K562 (cell line): Measurements from ENCODE around the gene GPR176. TPM values are rescaled to one million over a fixed set of nuclear protein-coding genes. Genes with fewer than 3 reads are reported as not detected.

Experiments
- ATAC-seq: fragments of 200-7000 bp; cut with Tn5 transposase; 3 replicates; pipeline ENCODE4 v1.9.1; 2020; ENCODE audit warnings: moderate library complexity
- BruUV-seq: library from RNA; stranded (reverse); fragments of 400-500 nt; replicated peaks from 2 replicates; lab custom pipeline; 2021; lab: Mats Ljungman, UMichigan
- CTCF ChIA-PET: fragments of 300-600 bp; formaldehyde crosslinking; extraction: SDS; loops from one replicate; lab custom pipeline; 2021; ENCODE audit warnings: low intra/inter-chr PET ratio; lab: Yijun Ruan, JAX
- POLR2A ChIA-PET: fragments of 300-600, 350-650 bp; sonication (Branson Sonifier 250); formaldehyde crosslinking; extraction: SDS; loops from one replicate; lab custom pipeline; 2021; ENCODE audit warnings: antibody characterized with exemption, inconsistent platforms; lab: Yijun Ruan, JAX
- DNase-seq, 4 experiments: peaks; one replicate each; pipeline versions ENCODE4 v3.0.0 to v3.0.0-alpha.2; 2011 to 2018; ENCODE audit warnings: low spot score in 3 of 4, mixed read lengths in 3 of 4; ENCODE audit errors: extremely low read depth in 1 of 4
- FAIRE-seq: peaks from 2 replicates; lab custom pipeline; 2011; peaks lifted over from hg19 to GRCh38; lab: Jason Lieb, UNC
- H2AFZ ChIP-seq: 2 replicates; pipeline ENCODE4 v1.6.0; 2011; ENCODE audit warnings: low read depth, low read length, control low read depth, inconsistent platforms
- H3K27ac ChIP-seq: fragments of 200-600 bp; 3 replicates; pipeline ENCODE4 v1.8.0; 2011; ENCODE audit warnings: low read depth, mild to moderate bottlenecking, control low read depth, inconsistent platforms, low read length, moderate library complexity, mixed read lengths; ENCODE audit errors: extremely low read depth
- H3K27me3 ChIP-seq, 2 experiments: fragments of 300-600 bp in 1 of 2; 2 replicates in 1 of 2; 3 replicates in 1 of 2; pipeline versions ENCODE4 v1.6.0 to v1.8.0; 2011; ENCODE audit warnings: inconsistent platforms in 2 of 2, low read length in 2 of 2, mild to moderate bottlenecking in 1 of 2, mixed read lengths in 1 of 2, moderate library complexity in 1 of 2; ENCODE audit not compliant: control insufficient read depth in 2 of 2, insufficient read depth in 2 of 2
- H3K36me3 ChIP-seq: fragments of 300-600 bp; 3 replicates; pipeline ENCODE4 v1.8.0; 2011; ENCODE audit warnings: mild to moderate bottlenecking, low read length, inconsistent platforms; ENCODE audit not compliant: control insufficient read depth, insufficient read depth
- H3K4me1 ChIP-seq, 2 experiments: fragments of 200-600 bp in 1 of 2; replicated peaks in 1 of 2; 2 replicates in 1 of 2; 3 replicates in 1 of 2; pipeline versions ENCODE4 v1.5.1 to v1.8.0; 2011; ENCODE audit warnings: inconsistent platforms in 2 of 2, low read length in 2 of 2, mild to moderate bottlenecking in 1 of 2, mixed read lengths in 1 of 2, moderate library complexity in 1 of 2; ENCODE audit not compliant: control insufficient read depth in 2 of 2, insufficient read depth in 2 of 2
- H3K4me2 ChIP-seq: 2 replicates; pipeline ENCODE4 v1.6.1; 2011; ENCODE audit warnings: low read length, control low read depth, inconsistent platforms, mixed read lengths; ENCODE audit not compliant: insufficient read depth
- H3K4me3 ChIP-seq: fragments of 200-600 bp; sonication (generic), shearing (Covaris generic); 2 replicates; pipeline ENCODE4 v1.5.1; 2016; ENCODE audit warnings: control low read depth, inconsistent platforms
- H3K79me2 ChIP-seq: fragments of 200-600 bp; 3 replicates; pipeline ENCODE4 v1.8.0; 2011; ENCODE audit warnings: low read length, inconsistent platforms; ENCODE audit not compliant: control insufficient read depth, insufficient read depth
- H3K9ac ChIP-seq, 2 experiments: 2 replicates each; pipeline versions ENCODE4 v1.6.0 to v1.6.1; 2011; ENCODE audit warnings: low read depth in 2 of 2, low read length in 2 of 2, control low read depth in 1 of 2, inconsistent platforms in 1 of 2, mild to moderate bottlenecking in 1 of 2, mixed read lengths in 1 of 2; ENCODE audit not compliant: insufficient read depth in 1 of 2
- H3K9me1 ChIP-seq: one replicate; pipeline ENCODE4 v1.6.0; 2011; ENCODE audit warnings: inconsistent platforms, mild to moderate bottlenecking, low read length, moderate library complexity; ENCODE audit not compliant: control insufficient read depth, insufficient read depth
- H3K9me3 ChIP-seq: replicated peaks from 2 replicates; pipeline ENCODE4 v1.5.1; 2011; ENCODE audit warnings: low read depth, low read length, inconsistent platforms; ENCODE audit not compliant: control insufficient read depth, insufficient read depth
- H4K20me1 ChIP-seq: replicated peaks from 2 replicates; pipeline ENCODE4 v1.6.1; 2011; ENCODE audit warnings: low read length, inconsistent platforms, mixed read lengths; ENCODE audit not compliant: control insufficient read depth, insufficient read depth
- CTCF ChIP-seq, 3 experiments: IDR thresholded peaks in 2 of 3; conservative IDR thresholded peaks in 1 of 3; 2 replicates each; pipeline ENCODE4 v1.5.1; 2011 to 2012; ENCODE audit warnings: low read length in 3 of 3, mild to moderate bottlenecking in 3 of 3, control low read depth in 2 of 3, improper control_type of control experiment in 1 of 3, inconsistent platforms in 1 of 3, low read depth in 1 of 3, mixed read lengths in 1 of 3, moderate library complexity in 1 of 3; ENCODE audit not compliant: insufficient read depth in 2 of 3
- DEAF1 ChIP-seq: fragments of 450-650 bp; formaldehyde crosslinking; IDR thresholded peaks from 2 replicates; pipeline ENCODE4 v1.4.0; 2020; ENCODE audit warnings: mild to moderate bottlenecking, moderate library complexity
- NFE2 ChIP-seq: IDR thresholded peaks from 2 replicates; pipeline ENCODE4 v1.6.1; 2014; ENCODE audit warnings: antibody characterized with exemption, low read depth
- PHF21A ChIP-seq: fragments of 450-650 bp; IDR thresholded peaks from 2 replicates; pipeline ENCODE4 v1.6.1; 2017; ENCODE audit warnings: low read depth, borderline replicate concordance
- RAD21 ChIP-seq, 2 experiments: fragments of 250-450 bp in 1 of 2; fragments of 450-650 bp in 1 of 2; sonication (Bioruptor Pico) in 1 of 2; formaldehyde crosslinking in 1 of 2; IDR thresholded peaks in 1 of 2; conservative IDR thresholded peaks in 1 of 2; 2 replicates each; pipeline versions ENCODE4 v1.4.0 to v1.8.0; 2020 to 2022; ENCODE audit warnings: mild to moderate bottlenecking in 2 of 2, moderate library complexity in 1 of 2
- SMC3 ChIP-seq: conservative IDR thresholded peaks from 2 replicates; pipeline ENCODE4 v1.6.1; 2011; ENCODE audit warnings: low read depth, low read length, improper control_type of control experiment; ENCODE audit not compliant: insufficient read depth
- ZBTB26 ChIP-seq: fragments of 450-650 bp; formaldehyde crosslinking; IDR thresholded peaks from 2 replicates; pipeline ENCODE4 v1.4.0; 2022; ENCODE audit warnings: missing genetic modification characterization
- WGBS: fragments of 100-300 bp; shearing (Covaris generic); methylation state at CpG from one replicate; pipeline ENCODE4 v1.1.6; 2016; ENCODE audit warnings: low coverage, mixed read lengths; ENCODE audit not compliant: insufficient coverage; ENCODE audit errors: missing lambda C conversion rate; 5-methylcytosine and 5-hydroxymethylcytosine counted together
- in situ Hi-C: fragments of 300-500 bp; cut with MboI; formaldehyde crosslinking; loops from 4 replicates; pipeline ENCODE4 v1.15.0; 2018; ENCODE audit warnings: inconsistent platforms, mixed read lengths
- intact Hi-C: fragments of 100-400 bp; cut with micrococcal nuclease; formaldehyde crosslinking; loops from 2 replicates; pipeline ENCODE4 v1.14.2; 2022
- polyA plus RNA-seq, 8 experiments: library from polyadenylated mRNA; depleted of rRNA in 4 of 8; stranded (reverse) in 5 of 8; unstranded in 3 of 8; fragments of >200 nt; fragmentation: Nextera tagmentation in 2 of 8; fragmentation: Illumina TruSeq in 1 of 8; extraction: Ambion mirVana in 2 of 8; extraction: Trizol in 1 of 8; gene quantifications; 2 replicates each; pipeline versions ENCODE4 v1.2.1 to v1.2.3, GENCODE V29; 2011 to 2014; ENCODE audit warnings: inconsistent platforms in 1 of 8, missing spikeins in 1 of 8
- total RNA-seq, 7 experiments: library from RNA; depleted of rRNA in 6 of 7; stranded (reverse); fragments of >200 nt in 6 of 7; fragmentation: Illumina TruSeq in 2 of 7; extraction: Trizol in 2 of 7; gene quantifications; 2 replicates each; pipeline versions ENCODE4 v1.2.1 to v1.2.3, GENCODE V29; 2011 to 2021; ENCODE audit warnings: low replicate concordance in 1 of 7

Gene GPR176
- total and polyA plus RNA-seq, 9 of the 15 experiments (the other 6 are each of a cell fraction or from before 2014, with no cell fraction given) = 0.03 to 1.2 (median 0.76) TPM

- POLR2A ChIA-PET = no interaction called here
- FAIRE-seq (no peak), ATAC-seq (no peak), DNase-seq (peak in 1 of 4 experiments; percentile 13)
- H3K9me1 ChIP-seq = no peaks in the 10 kb centered on the region
- in situ Hi-C loops (no loop called here), intact Hi-C loops (loop anchor here (5.0 kb wide), 1 partner anchor 244 kb away; no protein-coding TSS in a partner anchor)
- no TSS peak for BruUV-seq
- no peak overlapping the region for H3K9ac ChIP-seq
- peaks cover 5% of the 10 kb centered on the region; the same call in 1 of the 3 replicates for H3K36me3 ChIP-seq
- no peaks in the 10 kb centered on the region for H3K27me3 ChIP-seq
- H3K27ac ChIP-seq = no peak overlapping the region
- CTCF ChIA-PET = interaction anchor here (0.7 to 0.9 kb wide), 2 partner anchors 245 to 246 kb away, joined by 3 to 5 read pairs; no protein-coding TSS in a partner anchor
- no peak overlapping the region for H3K4me3 ChIP-seq
- 28% methylated on average over 3 of the region's 3 CpGs for WGBS
- no peaks in the 10 kb centered on the region for H3K9me3 ChIP-seq
- peaks cover 23% of the 10 kb centered on the region for H3K79me2 ChIP-seq
- H2AFZ ChIP-seq = no peak overlapping the region
- H3K4me2 ChIP-seq = no peak overlapping the region
- H3K4me1 ChIP-seq = peaks cover 3 to 12% of the 10 kb centered on the region in 2 experiments; a peak in 4 of 5 replicates
- H4K20me1 ChIP-seq = no peaks in the 10 kb centered on the region
- TF ChIP-seq SMC3 (0 out of 2 replicates have a peak, but pooled peaks have one; percentile 25), ZBTB26 (CRISPR knock-in tag) (no peak), RAD21 (CRISPR knock-in tag; conservative IDR thresholded peaks at IDR 0.05 in 1 of 2, IDR thresholded peaks at IDR 0.05 in 1 of 2) (peak; percentile 30 to 73; a peak in 3 of 4 replicates), CTCF (IDR thresholded peaks at IDR 0.05 in 2 of 3, conservative IDR thresholded peaks at IDR 0.05 in 1 of 3; ENCODE audit: insufficient read depth in 2 of 3, low read depth in 1 of 3, low read length in 3 of 3) (peak in 2 of 3 experiments; percentile 38 to 60; a peak in 3 of 6 replicates), PHF21A (no peak), NFE2 (0 out of 2 replicates have a peak, but pooled peaks have one; percentile 36), DEAF1 (CRISPR knock-in tag) (0 out of 2 replicates have a peak, but pooled peaks have one; percentile 24)
Measured at GRCh38 chr15:39931615-39932014, 11.5 kb upstream of the GPR176 start.
